ENCODE measurements around the gene MINDY1. TPM values are rescaled to one million over a fixed set of nuclear protein-coding genes. Genes with fewer than 3 reads are reported as not detected.

The MINDY1 gene
- total RNA-seq, 3 donors from 2014 or later, result 26.2 to 33.5 (median 26.5) TPM

GRCh38 chr1:151009674-151010345 lies 3.1 kb upstream of the MINDY1 start:
- H3K4me1 ChIP-seq, result peaks cover 0 to 18% of the 10 kb centered on the region in 2 donors
- H3K9me3 ChIP-seq, result no peaks in the 10 kb centered on the region
- H3K4me3 ChIP-seq, result peak overlapping the region in 2 of 3 donors; percentile 66 to 83
- no peak for TF ChIP-seq POLR2AphosphoS5 (IDR thresholded peaks at IDR 0.05)
- no peak for TF ChIP-seq POLR2A (IDR thresholded peaks at IDR 0.05)
- TF ChIP-seq CTCF (IDR thresholded peaks at IDR 0.05), result no peak
- no peak for DNase-seq (ENCODE audit: low spot score in 2 of 2)
- intact Hi-C loops (cut with DNase I; ENCODE audit: low total_unique reads), result no loop called here
- no peaks in the 10 kb centered on the region for H3K27me3 ChIP-seq
- H3K36me3 ChIP-seq, result no peaks in the 10 kb centered on the region
- peak overlapping the region in 1 of 2 donors; percentile 94 for H3K27ac ChIP-seq

DNA sequence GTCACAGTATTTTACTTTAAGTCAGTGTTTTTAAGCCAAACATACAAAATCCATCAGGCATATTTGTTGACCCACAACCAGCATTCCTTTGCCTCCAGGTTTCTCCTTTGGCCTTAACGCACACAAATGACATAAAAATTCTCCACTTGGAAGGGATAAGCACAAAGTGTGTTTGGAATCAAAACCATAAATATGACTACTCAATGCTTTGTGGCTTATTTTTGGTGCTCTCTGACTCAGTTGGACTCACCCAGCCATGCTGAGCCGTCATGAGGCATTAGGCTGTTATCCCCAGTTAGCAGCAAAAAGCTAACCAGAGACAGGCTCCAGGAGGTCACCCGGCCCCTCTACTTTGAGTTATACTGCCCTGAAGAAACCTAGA lies 2.5 kb upstream of the MINDY1 start:
- intact Hi-C loops (cut with DNase I; ENCODE audit: low total_unique reads), result no loop called here
- peaks cover 0 to 19% of the 10 kb centered on the region in 2 donors for H3K4me1 ChIP-seq
- TF ChIP-seq POLR2AphosphoS5 (IDR thresholded peaks at IDR 0.05), result no peak
- no peak for TF ChIP-seq POLR2A (IDR thresholded peaks at IDR 0.05)
- TF ChIP-seq CTCF (IDR thresholded peaks at IDR 0.05), result no peak

DNA sequence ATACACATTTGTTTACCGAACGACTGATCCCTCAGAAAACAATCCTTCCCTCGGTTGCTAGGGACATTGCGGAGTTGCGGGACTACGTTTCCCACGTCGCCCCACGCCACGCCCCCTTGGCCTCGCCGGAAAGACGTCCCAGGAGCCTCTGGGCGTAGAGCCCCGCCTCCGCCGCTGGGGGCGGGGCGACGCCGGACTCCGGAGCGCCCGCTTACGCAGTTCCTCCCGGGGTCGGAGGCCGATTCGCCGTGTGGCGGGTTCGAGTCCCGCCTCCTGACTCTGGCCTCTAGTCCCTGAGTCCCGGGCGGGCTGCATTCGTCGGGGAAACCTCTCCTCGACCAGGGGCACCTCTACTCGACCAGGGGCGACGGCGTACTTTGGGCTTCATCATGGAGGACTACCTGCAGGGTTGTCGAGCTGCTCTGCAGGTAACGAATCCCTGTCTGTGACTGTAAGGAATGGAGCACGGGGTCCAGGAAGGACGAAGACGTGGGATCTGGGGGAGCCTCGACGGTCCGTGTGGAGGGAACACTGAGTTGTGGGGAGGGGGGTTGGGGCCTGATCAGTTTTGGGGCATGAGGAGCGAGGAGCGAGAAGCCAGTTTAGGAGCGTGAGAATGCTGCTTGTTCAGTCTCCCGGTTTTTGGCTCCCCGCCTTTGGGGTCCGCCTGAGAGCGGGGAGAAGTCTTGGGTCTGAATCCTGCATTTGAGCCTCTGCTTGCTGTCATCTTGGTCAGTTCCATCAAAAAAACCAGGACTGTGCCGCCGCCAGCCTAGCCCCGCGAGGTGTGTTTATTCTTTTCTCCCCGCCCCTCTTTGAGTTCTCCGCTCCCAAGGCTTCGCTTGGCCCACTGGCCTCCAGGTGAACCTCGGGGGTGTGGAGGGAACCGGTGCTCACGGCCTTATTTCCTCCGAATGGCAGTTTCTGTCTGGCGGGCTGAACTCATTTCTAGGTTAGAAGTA lies 1.8 kb upstream of the MINDY1 start, which contains the start of gene PRUNE1:
TSS of gene PRUNE1 (plus strand) at position 206 of the 962 bp plus-strand sequence. CDS start at position 390, 184 bp downstream.
- Histone ChIP-seq H3K27ac (peak within 1 kb of the TSS; percentile 94 to 96), H3K4me3 (peak within 1 kb of the TSS; percentile 60 to 83 (median 66)), H3K9me3 (no peaks in the 10 kb centered on the region), H3K36me3 (no peaks in the 10 kb centered on the region), H3K27me3 (no peaks in the 10 kb centered on the region), H3K4me1 (peaks cover 0 to 25% of the 10 kb centered on the region in 2 donors)
- peak; percentile 93 to 96 for DNase-seq (ENCODE audit: low spot score in 2 of 2)
- intact Hi-C loops (cut with DNase I; ENCODE audit: low total_unique reads), result no loop called here
- peak; percentile 66 for TF ChIP-seq POLR2A (IDR thresholded peaks at IDR 0.05)
- TF ChIP-seq POLR2AphosphoS5 (IDR thresholded peaks at IDR 0.05), result peak; percentile 73 to 86 (median 83)
- peak in 1 of 3 donors; percentile 8 for TF ChIP-seq CTCF (IDR thresholded peaks at IDR 0.05)

More for the DNA sequence above, 2.5 kb upstream of the MINDY1 start:
- DNase-seq (ENCODE audit: low spot score in 2 of 2), result no peak
- Histone ChIP-seq H3K36me3 (no peaks in the 10 kb centered on the region), H3K4me3 (peak overlapping the region; percentile 60 to 83 (median 66)), H3K27ac (peak overlapping the region; percentile 94 to 96), H3K9me3 (no peaks in the 10 kb centered on the region), H3K27me3 (no peaks in the 10 kb centered on the region)

- Histone ChIP-seq H3K9me3 (no peaks in the 10 kb centered on the region), H3K36me3 (no peaks in the 10 kb centered on the region), H3K4me3 (peak overlapping the region; percentile 60 to 83 (median 66)), H3K27ac (peak overlapping the region; percentile 94 to 96), H3K4me1 (peaks cover 0 to 29% of the 10 kb centered on the region in 2 donors), H3K27me3 (no peaks in the 10 kb centered on the region)
- no peak for DNase-seq (ENCODE audit: low spot score in 2 of 2)
- no peak for TF ChIP-seq POLR2A (IDR thresholded peaks at IDR 0.05)
- TF ChIP-seq CTCF (IDR thresholded peaks at IDR 0.05), result no peak
- no peak for TF ChIP-seq POLR2AphosphoS5 (IDR thresholded peaks at IDR 0.05)
- intact Hi-C loops (cut with DNase I; ENCODE audit: low total_unique reads), result no loop called here
Measured at GRCh38 chr1:151007853-151008243, 1.1 kb upstream of the MINDY1 start.

All from breast epithelium (tissue), 4 donors.